DND-41 (cell line): ENCODE measurements around the gene GNG12.

ENCODE experiments used
- CTCF ChIP-seq: IDR thresholded peaks from 2 replicates; pipeline ENCODE4 v1.5.1; 2012; ENCODE audit warnings: borderline replicate concordance, low read length, moderate library complexity, mild to moderate bottlenecking; ENCODE audit not compliant: poor library complexity, severe bottlenecking; ENCODE audit errors: extremely low read depth
- EZH2 ChIP-seq: IDR thresholded peaks from 3 replicates; pipeline ENCODE4 v1.6.1; 2012; ENCODE audit warnings: borderline replicate concordance, low read depth, mild to moderate bottlenecking, moderate library complexity, low read length, inconsistent platforms; ENCODE audit not compliant: severe bottlenecking

GRCh38 chr1:67843746-67844145, 10.5 kb upstream of the GNG12 start:
- TF ChIP-seq CTCF (no peak), EZH2 (no peak)
